ENCODE measurements around the gene ALKBH2. TPM values are rescaled to one million over a fixed set of nuclear protein-coding genes. Genes with fewer than 3 reads are reported as not detected.

ALKBH2 gene
- total RNA-seq, 1 donor from 2014 or later, result 14.5 TPM

- no peaks in the 10 kb centered on the region for H3K9me3 ChIP-seq
- no peak for DNase-seq (ENCODE audit: extremely low spot score in 2 of 2)
- intact Hi-C loops (cut with DNase I), result loop anchor here (5.0 kb wide), 1 partner anchor 39 kb away; no protein-coding TSS in a partner anchor
- H3K27me3 ChIP-seq, result no peaks in the 10 kb centered on the region
- no peak overlapping the region for H3K4me3 ChIP-seq
- H3K27ac ChIP-seq, result peak overlapping the region; percentile 19
- no peaks in the 10 kb centered on the region for H3K36me3 ChIP-seq
- TF ChIP-seq POLR2A (IDR thresholded peaks at IDR 0.05) (no peak), POLR2AphosphoS5 (IDR thresholded peaks at IDR 0.05; ENCODE audit: insufficient read depth in 1 of 2, low read depth in 1 of 2) (no peak)
- TF ChIP-seq, protein P1, sequence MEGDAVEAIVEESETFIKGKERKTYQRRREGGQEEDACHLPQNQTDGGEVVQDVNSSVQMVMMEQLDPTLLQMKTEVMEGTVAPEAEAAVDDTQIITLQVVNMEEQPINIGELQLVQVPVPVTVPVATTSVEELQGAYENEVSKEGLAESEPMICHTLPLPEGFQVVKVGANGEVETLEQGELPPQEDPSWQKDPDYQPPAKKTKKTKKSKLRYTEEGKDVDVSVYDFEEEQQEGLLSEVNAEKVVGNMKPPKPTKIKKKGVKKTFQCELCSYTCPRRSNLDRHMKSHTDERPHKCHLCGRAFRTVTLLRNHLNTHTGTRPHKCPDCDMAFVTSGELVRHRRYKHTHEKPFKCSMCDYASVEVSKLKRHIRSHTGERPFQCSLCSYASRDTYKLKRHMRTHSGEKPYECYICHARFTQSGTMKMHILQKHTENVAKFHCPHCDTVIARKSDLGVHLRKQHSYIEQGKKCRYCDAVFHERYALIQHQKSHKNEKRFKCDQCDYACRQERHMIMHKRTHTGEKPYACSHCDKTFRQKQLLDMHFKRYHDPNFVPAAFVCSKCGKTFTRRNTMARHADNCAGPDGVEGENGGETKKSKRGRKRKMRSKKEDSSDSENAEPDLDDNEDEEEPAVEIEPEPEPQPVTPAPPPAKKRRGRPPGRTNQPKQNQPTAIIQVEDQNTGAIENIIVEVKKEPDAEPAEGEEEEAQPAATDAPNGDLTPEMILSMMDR (IDR thresholded peaks at IDR 0.05), result no peak
- H3K4me1 ChIP-seq, result peaks cover 64% of the 10 kb centered on the region
Measured at GRCh38 chr12:109113661-109114321, 20.5 kb upstream of the ALKBH2 start.

DNA sequence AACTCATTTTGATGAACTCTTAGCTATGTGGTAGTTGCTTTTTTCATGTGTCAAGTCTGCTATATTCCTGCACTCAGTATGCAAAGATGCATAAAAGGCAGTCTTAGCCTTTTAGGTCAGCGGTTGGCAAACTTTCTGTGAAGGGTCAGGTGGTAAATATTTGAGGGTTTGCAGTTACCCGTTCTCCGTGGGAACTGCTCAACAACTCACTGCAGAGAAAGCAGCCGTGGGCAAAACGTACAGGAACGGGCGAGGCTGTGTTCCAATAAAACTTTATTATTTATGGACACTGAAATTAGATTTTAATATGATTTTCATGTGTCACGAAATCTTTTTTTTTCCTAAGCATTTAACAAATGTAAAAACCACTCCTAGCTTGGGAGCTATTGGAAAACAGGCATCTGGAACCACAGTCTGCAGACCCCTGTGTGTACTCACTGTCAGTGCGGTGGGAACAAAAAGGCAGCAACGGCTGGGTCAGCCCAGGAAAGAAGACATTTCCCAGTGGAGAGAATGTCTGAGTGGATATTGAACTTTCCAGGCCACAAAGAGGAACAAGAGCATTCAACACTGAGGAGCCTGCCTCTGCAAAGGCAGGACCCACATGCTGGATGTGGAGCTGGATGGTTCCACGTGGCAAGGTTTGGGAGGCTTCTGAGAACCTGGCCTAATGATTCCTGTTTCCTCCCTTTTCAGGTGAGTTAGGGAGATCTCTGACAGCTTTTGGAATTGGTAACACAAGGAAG, 19.6 kb upstream of the ALKBH2 start:
- Histone ChIP-seq H3K9me3 (no peaks in the 10 kb centered on the region), H3K27me3 (no peaks in the 10 kb centered on the region), H3K4me1 (peaks cover 64% of the 10 kb centered on the region), H3K4me3 (no peak overlapping the region), H3K36me3 (peaks cover 0 to 5% of the 10 kb centered on the region in 2 donors), H3K27ac (peak overlapping the region; percentile 91)
- intact Hi-C loops (cut with DNase I), result loop anchor here (5.0 kb wide), 1 partner anchor 39 kb away; no protein-coding TSS in a partner anchor
- TF ChIP-seq POLR2AphosphoS5 (IDR thresholded peaks at IDR 0.05; ENCODE audit: insufficient read depth in 1 of 2, low read depth in 1 of 2) (no peak), POLR2A (IDR thresholded peaks at IDR 0.05) (no peak)
- TF ChIP-seq, protein P1 (IDR thresholded peaks at IDR 0.05), result no peak
- no peak for DNase-seq (ENCODE audit: extremely low spot score in 2 of 2)

- Histone ChIP-seq H3K36me3 (peaks cover 0 to 18% of the 10 kb centered on the region in 2 donors), H3K27me3 (no peaks in the 10 kb centered on the region), H3K27ac (peak overlapping the region; percentile 91), H3K4me3 (peak overlapping the region; percentile 40 to 55), H3K4me1 (peaks cover 50% of the 10 kb centered on the region), H3K9me3 (no peaks in the 10 kb centered on the region)
- DNase-seq (ENCODE audit: extremely low spot score in 2 of 2), result peak in 1 of 2 donors; percentile 93
- intact Hi-C loops (cut with DNase I), result loop anchor here (5.0 kb wide), 1 partner anchor 41 kb away; no protein-coding TSS in a partner anchor
- TF ChIP-seq POLR2A (IDR thresholded peaks at IDR 0.05) (peak in 1 of 2 donors; percentile 59), POLR2AphosphoS5 (IDR thresholded peaks at IDR 0.05; ENCODE audit: insufficient read depth in 1 of 2, low read depth in 1 of 2) (peak; percentile 89 to 98)
- TF ChIP-seq, protein P1 (IDR thresholded peaks at IDR 0.05), result no peak
Measured at GRCh38 chr12:109110988-109111495, 17.8 kb upstream of the ALKBH2 start.

DNA sequence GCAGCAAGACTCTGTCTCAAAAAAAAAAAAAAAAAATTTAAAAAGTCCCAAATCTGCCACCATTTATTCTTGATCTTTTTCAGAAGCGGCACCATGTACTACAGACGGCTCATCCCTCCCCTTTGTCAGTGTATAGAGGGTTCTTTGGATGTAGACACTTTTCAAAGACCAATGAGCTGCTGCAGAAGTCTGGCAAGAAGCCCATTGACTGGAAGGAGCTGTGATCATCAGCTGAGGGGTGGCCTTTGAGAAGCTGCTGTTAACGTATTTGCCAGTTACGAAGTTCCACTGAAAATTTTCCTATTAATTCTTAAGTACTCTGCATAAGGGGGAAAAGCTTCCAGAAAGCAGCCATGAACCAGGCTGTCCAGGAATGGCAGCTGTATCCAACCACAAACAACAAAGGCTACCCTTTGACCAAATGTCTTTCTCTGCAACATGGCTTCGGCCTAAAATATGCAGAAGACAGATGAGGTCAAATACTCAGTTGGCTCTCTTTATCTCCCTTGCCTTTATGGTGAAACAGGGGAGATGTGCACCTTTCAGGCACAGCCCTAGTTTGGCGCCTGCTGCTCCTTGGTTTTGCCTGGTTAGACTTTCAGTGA, 16.6 kb upstream of the ALKBH2 start:
- no peaks in the 10 kb centered on the region for H3K27me3 ChIP-seq

More for the DNA sequence above, 16.6 kb upstream of the ALKBH2 start:
- H3K4me1 ChIP-seq, result peaks cover 38% of the 10 kb centered on the region
- TF ChIP-seq, protein P1 (IDR thresholded peaks at IDR 0.05), result no peak
- no peak for TF ChIP-seq POLR2A (IDR thresholded peaks at IDR 0.05)
- TF ChIP-seq POLR2AphosphoS5 (IDR thresholded peaks at IDR 0.05; ENCODE audit: insufficient read depth in 1 of 2, low read depth in 1 of 2), result no peak
- peak overlapping the region; percentile 91 for H3K27ac ChIP-seq
- intact Hi-C loops (cut with DNase I), result loop anchor here (5.0 kb wide), 1 partner anchor 42 kb away; no protein-coding TSS in a partner anchor
- no peak overlapping the region for H3K4me3 ChIP-seq
- no peak for DNase-seq (ENCODE audit: extremely low spot score in 2 of 2)
- H3K36me3 ChIP-seq, result peaks cover 0 to 30% of the 10 kb centered on the region in 2 donors
- no peaks in the 10 kb centered on the region for H3K9me3 ChIP-seq
